B cell (primary cell): ENCODE data around the gene RRP1. TPM values are rescaled to one million over a fixed set of nuclear protein-coding genes. Genes with fewer than 3 reads are reported as not detected.

ENCODE experiments used
- ATAC-seq: fragments of 200-7000 bp; cut with Tn5 transposase; one replicate; pipeline ENCODE4 v1.10.0; 2021; ENCODE audit warnings: low read depth, mild to moderate bottlenecking, moderate number of reproducible peaks, moderate library complexity
- CTCF ChIA-PET: fragments of 350-600 bp; sonication (Branson Sonifier 250); formaldehyde crosslinking; loops from one replicate; lab custom pipeline; 2021; ENCODE audit warnings: antibody characterized with exemption, inconsistent platforms; lab: Charles Lee
- POLR2A ChIA-PET: fragments of 350-600 bp; sonication (Branson Sonifier 250); formaldehyde crosslinking; loops from one replicate; lab custom pipeline; 2021; ENCODE audit warnings: antibody characterized with exemption; lab: Charles Lee
- DNase-seq: peaks from one replicate; pipeline ENCODE4 v3.0.0; 2013
- H2AFZ ChIP-seq: 2 replicates; pipeline ENCODE4 v1.6.1; 2012; ENCODE audit warnings: mild to moderate bottlenecking, low read depth, low read length; ENCODE audit not compliant: insufficient read depth, poor library complexity, severe bottlenecking
- H3K27ac ChIP-seq, 2 donors: 1 replicate in 1 of 2; 2 replicates in 1 of 2; pipeline ENCODE4 v1.5.1; 2012 to 2013; ENCODE audit warnings: low read length in 2 of 2, mild to moderate bottlenecking in 2 of 2, moderate library complexity in 1 of 2
- H3K27me3 ChIP-seq, 4 experiments: fragments of 200-600 bp in 1 of 4; sonication (generic) in 1 of 4; replicated peaks in 1 of 4; 1 replicate in 2 of 4; 2 replicates in 2 of 4; pipeline versions ENCODE4 v1.6.1 to v1.7.0; 2013 to 2016; ENCODE audit warnings: low read length in 3 of 4, mild to moderate bottlenecking in 2 of 4, mixed read lengths in 1 of 4, moderate library complexity in 1 of 4; ENCODE audit not compliant: insufficient read depth in 4 of 4, control insufficient read depth in 3 of 4; ENCODE audit errors: control extremely low read depth in 1 of 4
- H3K36me3 ChIP-seq, 2 experiments: replicated peaks in 1 of 2; 1 replicate in 1 of 2; 2 replicates in 1 of 2; pipeline versions ENCODE4 v1.6.1 to v1.7.1; 2013; ENCODE audit warnings: low read length in 1 of 2; ENCODE audit not compliant: insufficient read depth in 2 of 2, control insufficient read depth in 1 of 2; ENCODE audit errors: control extremely low read depth in 1 of 2, extremely low read depth in 1 of 2
- H3K4me1 ChIP-seq, 2 donors: fragments of 200-600 bp in 1 of 2; sonication (generic) in 1 of 2; 1 replicate in 1 of 2; 2 replicates in 1 of 2; pipeline versions ENCODE4 v1.5.1 to v1.6.1; 2013 to 2017; ENCODE audit warnings: low read length in 2 of 2; ENCODE audit not compliant: control insufficient read depth in 2 of 2, insufficient read depth in 2 of 2
- H3K4me2 ChIP-seq: replicated peaks from 2 replicates; pipeline ENCODE3; 2012; ENCODE audit warnings: mild to moderate bottlenecking, low read depth, low read length; ENCODE audit not compliant: poor library complexity, severe bottlenecking
- H3K4me3 ChIP-seq, 5 experiments: fragments of 200-600 bp in 1 of 5; sonication (generic) in 1 of 5; 1 replicate in 3 of 5; 2 replicates in 2 of 5; pipeline versions ENCODE4 v1.5.1 to v1.7.0; 2011 to 2016; ENCODE audit warnings: low read length in 4 of 5, mild to moderate bottlenecking in 4 of 5, low read depth in 2 of 5, control low read depth in 1 of 5, moderate library complexity in 1 of 5; ENCODE audit not compliant: insufficient read depth in 1 of 5; ENCODE audit errors: control extremely low read depth in 1 of 5, extremely low read depth in 1 of 5
- H3K79me2 ChIP-seq: fragments of 200-600 bp; sonication (generic); one replicate; pipeline ENCODE4 v1.6.0; 2016; ENCODE audit warnings: low read length; ENCODE audit not compliant: control insufficient read depth, insufficient read depth
- H3K9ac ChIP-seq: fragments of 200-600 bp; sonication (generic); 2 replicates; pipeline ENCODE4 v1.6.1; 2017; ENCODE audit warnings: mild to moderate bottlenecking, low read length, moderate library complexity
- H3K9me3 ChIP-seq, 3 donors: one replicate each; pipeline versions ENCODE4 v1.6.1 to v1.7.1; 2013; ENCODE audit warnings: low read length in 2 of 3; ENCODE audit not compliant: control insufficient read depth in 2 of 3, insufficient read depth in 1 of 3; ENCODE audit errors: control extremely low read depth in 1 of 3
- H4K20me1 ChIP-seq: 2 replicates; pipeline ENCODE4 v1.6.0; 2012; ENCODE audit warnings: mild to moderate bottlenecking, low read length; ENCODE audit not compliant: insufficient read depth, control insufficient read depth, poor library complexity, severe bottlenecking
- H3K27ac Mint-ChIP-seq: one replicate; pipeline ENCODE4 v1.8.0; 2021; ENCODE audit warnings: mixed read lengths
- H3K27me3 Mint-ChIP-seq: one replicate; pipeline ENCODE4 v1.8.0; 2021; ENCODE audit warnings: mixed read lengths
- H3K4me1 Mint-ChIP-seq: one replicate; pipeline ENCODE4 v1.8.0; 2021; ENCODE audit warnings: mixed read lengths
- H3K4me3 Mint-ChIP-seq: one replicate; pipeline ENCODE4 v1.8.0; 2021; ENCODE audit warnings: mixed read lengths
- H3K9me3 Mint-ChIP-seq: one replicate; pipeline ENCODE4 v1.8.0; 2022; ENCODE audit warnings: mixed read lengths; ENCODE audit not compliant: insufficient read depth
- EZH2 ChIP-seq: IDR thresholded peaks from 2 replicates; pipeline ENCODE4 v1.6.1; 2012; ENCODE audit warnings: borderline replicate concordance, low read depth, mild to moderate bottlenecking, moderate library complexity, low read length; ENCODE audit not compliant: insufficient read depth, poor library complexity, severe bottlenecking
- WGBS: methylation state at CpG from one replicate; pipeline ENCODE4 v1.1.5; 2013; ENCODE audit warnings: missing lambda C conversion rate; ENCODE audit not compliant: insufficient coverage; 5-methylcytosine and 5-hydroxymethylcytosine counted together
- intact Hi-C: fragments of 100-400 bp; cut with micrococcal nuclease; formaldehyde crosslinking; loops from one replicate; pipeline ENCODE4 v1.10.0; 2022
- polyA plus RNA-seq: library from polyadenylated mRNA; depleted of rRNA; stranded (reverse); fragments of >200 nt; gene quantifications from 2 replicates; pipeline ENCODE4 v1.2.3, GENCODE V29; 2012
- total RNA-seq, 2 donors: library from RNA; stranded (reverse); fragments of 120-200 nt in 1 of 2; gene quantifications; 1 replicate in 1 of 2; 2 replicates in 1 of 2; pipeline versions ENCODE4 v1.2.3 to v1.2.4, GENCODE V29; 2013 to 2022
- TF ChIP-seq, protein P1 (sequence below): fragments of 200-600 bp; IDR thresholded peaks from one replicate; pipeline ENCODE4 v1.8.0; 2022; ENCODE audit warnings: antibody characterized with exemption, mild to moderate bottlenecking

RRP1 gene
- total and polyA plus RNA-seq, 2 donors (not counting 1 experiment from before 2014, with no cell fraction given) = 9.6 to 27.8 TPM

DNA sequence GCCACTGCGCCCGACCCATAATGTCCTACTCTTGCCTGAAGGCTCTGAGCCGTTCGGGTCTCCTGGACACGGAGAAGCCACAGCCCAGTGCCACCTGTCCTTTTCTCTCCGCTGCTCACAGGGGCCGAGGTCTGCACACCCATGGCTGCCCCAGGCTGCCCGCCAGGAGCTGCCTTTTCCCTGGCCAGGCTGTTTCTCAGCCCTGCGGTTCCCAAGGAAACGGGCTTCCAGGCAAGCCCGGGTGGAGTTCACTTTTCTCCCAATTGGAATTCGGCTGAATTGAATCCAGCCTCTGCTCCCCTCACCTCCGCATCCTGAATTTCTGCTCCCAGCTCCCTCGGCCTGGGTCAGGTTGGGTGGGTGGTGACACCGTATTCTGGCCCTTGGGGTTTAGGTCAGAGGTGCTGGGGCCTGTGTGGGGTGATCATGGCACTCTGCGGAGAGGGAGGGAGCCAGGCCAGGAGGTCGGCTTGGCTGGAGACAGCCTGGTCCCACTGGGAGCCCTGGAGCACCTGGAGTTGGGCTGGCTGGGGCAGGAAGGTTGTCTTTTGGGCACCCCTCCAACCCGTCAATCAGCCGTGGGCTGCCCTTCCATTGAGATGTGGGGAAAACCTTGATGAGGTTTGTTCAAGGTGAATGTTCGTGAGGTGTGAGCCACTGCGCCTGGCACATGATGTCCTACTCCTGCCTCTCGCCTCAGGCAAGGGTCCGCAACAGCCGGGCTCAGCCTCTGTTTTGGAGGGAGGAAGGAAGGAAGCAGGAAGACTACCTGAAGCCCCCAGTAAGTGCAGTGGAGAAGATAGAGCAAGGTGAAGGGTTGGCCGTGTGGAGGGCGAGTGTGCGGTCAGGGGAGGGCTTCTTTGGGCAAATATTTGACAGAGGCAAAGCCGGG is 25.1 kb downstream of the RRP1 start:
- intact Hi-C loops = loop anchor here (10.0 kb wide), 1 partner anchor 670 kb away; no protein-coding TSS in a partner anchor
- peaks cover 14% of the 10 kb centered on the region for H3K4me1 Mint-ChIP-seq
- DNase-seq (no peak), ATAC-seq (no peak)
- 83% methylated on average over 25 of the region's 28 CpGs for WGBS
- H3K4me1 ChIP-seq = peaks cover 6 to 14% of the 10 kb centered on the region in 2 donors
- H3K4me3 ChIP-seq = no peak overlapping the region
- H3K4me2 ChIP-seq = no peak overlapping the region
- peaks cover 3% of the 10 kb centered on the region for H3K9me3 Mint-ChIP-seq
- no peaks in the 10 kb centered on the region for H3K36me3 ChIP-seq
- no peak overlapping the region for H2AFZ ChIP-seq
- peak overlapping the region; percentile 20 for H3K27ac Mint-ChIP-seq
- peaks cover 0 to 19% (median 9%) of the 10 kb centered on the region in 3 donors for H3K9me3 ChIP-seq
- no peak overlapping the region for H3K27ac ChIP-seq
- TF ChIP-seq, protein P1, sequence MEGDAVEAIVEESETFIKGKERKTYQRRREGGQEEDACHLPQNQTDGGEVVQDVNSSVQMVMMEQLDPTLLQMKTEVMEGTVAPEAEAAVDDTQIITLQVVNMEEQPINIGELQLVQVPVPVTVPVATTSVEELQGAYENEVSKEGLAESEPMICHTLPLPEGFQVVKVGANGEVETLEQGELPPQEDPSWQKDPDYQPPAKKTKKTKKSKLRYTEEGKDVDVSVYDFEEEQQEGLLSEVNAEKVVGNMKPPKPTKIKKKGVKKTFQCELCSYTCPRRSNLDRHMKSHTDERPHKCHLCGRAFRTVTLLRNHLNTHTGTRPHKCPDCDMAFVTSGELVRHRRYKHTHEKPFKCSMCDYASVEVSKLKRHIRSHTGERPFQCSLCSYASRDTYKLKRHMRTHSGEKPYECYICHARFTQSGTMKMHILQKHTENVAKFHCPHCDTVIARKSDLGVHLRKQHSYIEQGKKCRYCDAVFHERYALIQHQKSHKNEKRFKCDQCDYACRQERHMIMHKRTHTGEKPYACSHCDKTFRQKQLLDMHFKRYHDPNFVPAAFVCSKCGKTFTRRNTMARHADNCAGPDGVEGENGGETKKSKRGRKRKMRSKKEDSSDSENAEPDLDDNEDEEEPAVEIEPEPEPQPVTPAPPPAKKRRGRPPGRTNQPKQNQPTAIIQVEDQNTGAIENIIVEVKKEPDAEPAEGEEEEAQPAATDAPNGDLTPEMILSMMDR = no peak
- TF ChIP-seq EZH2 = no peak
- POLR2A ChIA-PET = no interaction called here
- no peak overlapping the region for H3K4me3 Mint-ChIP-seq
- CTCF ChIA-PET = no interaction called here
- H3K79me2 ChIP-seq = peaks cover 4% of the 10 kb centered on the region
- peaks cover 17% of the 10 kb centered on the region for H4K20me1 ChIP-seq
- no peak overlapping the region for H3K9ac ChIP-seq
- H3K27me3 ChIP-seq = peaks cover 0 to 13% (median 3%) of the 10 kb centered on the region in 4 experiments
- H3K27me3 Mint-ChIP-seq = peaks cover 11% of the 10 kb centered on the region

- peaks cover 3% of the 10 kb centered on the region for H3K9me3 Mint-ChIP-seq
- no peak overlapping the region for H3K4me3 ChIP-seq
- H3K27ac ChIP-seq = no peak overlapping the region
- no peak overlapping the region for H2AFZ ChIP-seq
- CTCF ChIA-PET = no interaction called here
- H3K9me3 ChIP-seq = peaks cover 0 to 22% (median 9%) of the 10 kb centered on the region in 3 donors
- no peaks in the 10 kb centered on the region for H3K36me3 ChIP-seq
- whole genome bisulfite sequencing = 48% methylated on average over 5 of the region's 27 CpGs
- H3K4me3 Mint-ChIP-seq = no peak overlapping the region
- ATAC-seq (no peak), DNase-seq (no peak)
- H3K27ac Mint-ChIP-seq = no peak overlapping the region
- peaks cover 11% of the 10 kb centered on the region for H4K20me1 ChIP-seq
- no peak for TF ChIP-seq EZH2
- TF ChIP-seq, protein P1 = no peak
- H3K27me3 Mint-ChIP-seq = peaks cover 11% of the 10 kb centered on the region
- no peaks in the 10 kb centered on the region for H3K79me2 ChIP-seq
- H3K9ac ChIP-seq = no peak overlapping the region
- POLR2A ChIA-PET = no interaction called here
- peaks cover 0 to 13% (median 3%) of the 10 kb centered on the region in 4 experiments for H3K27me3 ChIP-seq
- no peak overlapping the region for H3K4me2 ChIP-seq
- intact Hi-C loops = loop anchor here (10.0 kb wide), 1 partner anchor 670 kb away; no protein-coding TSS in a partner anchor
- peaks cover 14% of the 10 kb centered on the region for H3K4me1 Mint-ChIP-seq
- peaks cover 6 to 12% of the 10 kb centered on the region in 2 donors for H3K4me1 ChIP-seq
These were observed 25.8 kb downstream of the RRP1 start for GRCh38 chr21:43815107-43815613.
